ENCODE results near the gene HS3ST3A1. TPM values are rescaled to one million over a fixed set of nuclear protein-coding genes. Genes with fewer than 3 reads are reported as not detected.
A peak's percentile ranks its signal among the peaks of the same experiment; 100 is the strongest.

HS3ST3A1 gene
- total RNA-seq, 4 donors from 2014 or later: 0.47 to 5.9 (median 1.9) TPM; not detected in 1

GRCh38 chr17:13626703-13627102 lies 25.0 kb upstream of the HS3ST3A1 start:
- no peak for DNase-seq (ENCODE audit: low spot score)
- no peak for TF ChIP-seq CTCF (IDR thresholded peaks at IDR 0.05)
- no peak for ATAC-seq (ENCODE audit: low FRiP score)

GRCh38 chr17:13619462-13619861 lies 17.7 kb upstream of the HS3ST3A1 start:
- TF ChIP-seq CTCF (IDR thresholded peaks at IDR 0.05): no peak
- DNase-seq (ENCODE audit: low spot score) (no peak), ATAC-seq (ENCODE audit: low FRiP score) (no peak)

- no peak for TF ChIP-seq CTCF (IDR thresholded peaks at IDR 0.05)
- no peak for ATAC-seq (ENCODE audit: low FRiP score)
- no peak for DNase-seq (ENCODE audit: low spot score)
These were observed 14.3 kb upstream of the HS3ST3A1 start for GRCh38 chr17:13616031-13616430.

- no peak for DNase-seq (ENCODE audit: low spot score)
- no peak for TF ChIP-seq CTCF (IDR thresholded peaks at IDR 0.05)
- no peak for ATAC-seq (ENCODE audit: low FRiP score)
These were observed 8.2 kb upstream of the HS3ST3A1 start for GRCh38 chr17:13609941-13610340.

- TF ChIP-seq CTCF (IDR thresholded peaks at IDR 0.05): no peak
- DNase-seq (ENCODE audit: low spot score) (no peak), ATAC-seq (ENCODE audit: low FRiP score) (peak; percentile 30)
These were observed 380 bp downstream of the HS3ST3A1 start for GRCh38 chr17:13601322-13601775.

GRCh38 chr17:13600475-13601321 lies 1.0 kb downstream of the HS3ST3A1 start:
- no peak for TF ChIP-seq CTCF (IDR thresholded peaks at IDR 0.05)
- DNase-seq (ENCODE audit: low spot score): no peak
- no peak for ATAC-seq (ENCODE audit: low FRiP score)

- DNase-seq (ENCODE audit: low spot score) (no peak), ATAC-seq (ENCODE audit: low FRiP score) (no peak)
- no peak for TF ChIP-seq CTCF (IDR thresholded peaks at IDR 0.05)
These were observed 1.9 kb downstream of the HS3ST3A1 start for GRCh38 chr17:13599864-13600263.

All from omental fat pad (tissue), 4 donors.